ENCODE measurements around the gene PRMT1. TPM values are rescaled to one million over a fixed set of nuclear protein-coding genes. Genes with fewer than 3 reads are reported as not detected.

The PRMT1 gene
- total RNA-seq, 2 donors from 2014 or later, result 142 to 300 TPM

DNA sequence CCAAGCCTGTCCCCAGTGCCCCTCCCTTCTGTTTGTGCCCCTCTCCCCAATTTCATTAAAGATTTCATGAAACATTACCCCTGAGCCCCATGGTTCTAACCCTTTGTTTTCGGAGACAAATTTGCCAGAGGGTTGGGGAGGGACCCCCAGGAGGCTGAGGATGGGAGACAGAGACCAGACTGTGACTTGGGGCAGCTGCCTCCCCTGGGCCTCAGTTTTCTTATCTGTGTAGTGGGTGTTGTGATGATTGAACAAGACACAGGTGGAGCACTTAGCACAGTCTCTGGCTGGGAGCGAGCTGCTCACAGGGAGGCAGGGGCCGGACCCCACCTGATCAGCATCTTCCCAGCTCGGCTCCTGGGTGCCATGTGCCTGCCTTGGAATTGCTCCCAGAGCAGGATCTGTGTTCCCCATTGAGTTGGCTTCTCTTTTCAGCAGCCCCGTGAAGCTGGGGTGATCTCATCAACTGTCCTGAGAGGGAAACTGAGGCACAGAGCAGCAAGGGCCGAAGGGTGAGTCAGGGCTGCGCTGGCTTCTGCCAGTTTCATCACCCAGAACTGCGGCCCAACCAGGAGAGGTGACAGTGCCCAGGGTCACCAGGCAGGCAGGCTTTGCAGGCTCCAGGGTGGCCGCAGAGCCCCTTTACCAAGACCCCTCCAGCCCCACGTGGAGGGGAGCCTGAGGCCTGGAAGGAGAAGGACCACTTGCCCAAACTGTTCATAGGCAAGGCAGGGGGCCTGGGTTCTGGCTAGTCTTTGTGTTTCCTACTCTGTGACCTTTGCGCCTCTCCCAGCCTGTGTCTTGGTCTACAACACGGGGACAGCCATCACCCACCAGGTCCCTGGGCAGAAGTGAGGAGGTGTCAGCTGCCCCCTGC is 18.3 kb upstream of the PRMT1 start:
- peaks cover 23 to 41% of the 10 kb centered on the region in 2 donors for H3K36me3 ChIP-seq
- H3K9me3 ChIP-seq, result no peaks in the 10 kb centered on the region
- intact Hi-C loops (cut with DNase I), result no loop called here
- H3K27ac ChIP-seq, result no peak overlapping the region
- no peaks in the 10 kb centered on the region for H3K4me1 ChIP-seq (replicated peaks)
- no peak for DNase-seq (ENCODE audit: low spot score)
- no peak for TF ChIP-seq POLR2AphosphoS5 (IDR thresholded peaks at IDR 0.05)
- TF ChIP-seq, protein P1, sequence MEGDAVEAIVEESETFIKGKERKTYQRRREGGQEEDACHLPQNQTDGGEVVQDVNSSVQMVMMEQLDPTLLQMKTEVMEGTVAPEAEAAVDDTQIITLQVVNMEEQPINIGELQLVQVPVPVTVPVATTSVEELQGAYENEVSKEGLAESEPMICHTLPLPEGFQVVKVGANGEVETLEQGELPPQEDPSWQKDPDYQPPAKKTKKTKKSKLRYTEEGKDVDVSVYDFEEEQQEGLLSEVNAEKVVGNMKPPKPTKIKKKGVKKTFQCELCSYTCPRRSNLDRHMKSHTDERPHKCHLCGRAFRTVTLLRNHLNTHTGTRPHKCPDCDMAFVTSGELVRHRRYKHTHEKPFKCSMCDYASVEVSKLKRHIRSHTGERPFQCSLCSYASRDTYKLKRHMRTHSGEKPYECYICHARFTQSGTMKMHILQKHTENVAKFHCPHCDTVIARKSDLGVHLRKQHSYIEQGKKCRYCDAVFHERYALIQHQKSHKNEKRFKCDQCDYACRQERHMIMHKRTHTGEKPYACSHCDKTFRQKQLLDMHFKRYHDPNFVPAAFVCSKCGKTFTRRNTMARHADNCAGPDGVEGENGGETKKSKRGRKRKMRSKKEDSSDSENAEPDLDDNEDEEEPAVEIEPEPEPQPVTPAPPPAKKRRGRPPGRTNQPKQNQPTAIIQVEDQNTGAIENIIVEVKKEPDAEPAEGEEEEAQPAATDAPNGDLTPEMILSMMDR (IDR thresholded peaks at IDR 0.05), result no peak
- TF ChIP-seq POLR2A (IDR thresholded peaks at IDR 0.05), result no peak
- no peaks in the 10 kb centered on the region for H3K27me3 ChIP-seq (replicated peaks; ENCODE audit: insufficient read depth)
- H3K4me3 ChIP-seq, result no peak overlapping the region
- 87% methylated on average over 11 of the region's 12 CpGs for WGBS

DNA sequence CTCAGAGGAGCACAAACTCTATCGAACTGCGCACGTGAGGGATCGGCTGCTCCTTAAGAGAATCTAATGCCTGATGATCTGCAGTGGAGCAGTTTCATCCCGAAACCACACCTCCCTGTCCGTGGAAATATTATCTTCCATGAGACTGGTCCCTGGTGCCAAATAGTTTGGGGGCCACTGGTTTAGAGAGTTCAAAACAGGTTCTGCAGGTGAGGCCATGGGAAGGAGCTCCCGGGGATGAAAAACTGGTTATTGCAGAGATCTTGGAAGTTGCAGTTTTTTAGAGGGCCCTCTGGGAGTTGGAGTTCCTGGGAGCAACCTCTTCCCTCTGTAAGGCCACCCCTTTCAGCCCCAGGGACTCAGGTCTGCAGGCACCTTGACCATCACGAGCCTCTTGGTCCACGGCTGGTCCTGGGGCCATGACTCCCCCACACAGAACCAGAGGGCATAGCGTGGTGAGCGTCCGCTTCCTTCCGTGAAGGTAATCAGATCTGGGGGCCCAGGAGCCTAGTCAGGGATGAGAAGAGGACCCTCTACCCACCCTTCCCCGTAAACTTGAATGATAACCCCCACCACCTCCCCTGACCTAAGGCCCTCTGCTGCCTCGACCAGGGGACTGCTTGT is 16.6 kb upstream of the PRMT1 start:
- no peak for TF ChIP-seq POLR2A (IDR thresholded peaks at IDR 0.05)
- TF ChIP-seq, protein P1 (IDR thresholded peaks at IDR 0.05), result no peak
- TF ChIP-seq POLR2AphosphoS5 (IDR thresholded peaks at IDR 0.05), result no peak
- H3K27me3 ChIP-seq (replicated peaks; ENCODE audit: insufficient read depth), result no peaks in the 10 kb centered on the region
- H3K4me3 ChIP-seq, result no peak overlapping the region
- H3K36me3 ChIP-seq, result peaks cover 13 to 30% of the 10 kb centered on the region in 2 donors
- H3K9me3 ChIP-seq, result no peaks in the 10 kb centered on the region
- H3K4me1 ChIP-seq (replicated peaks), result no peaks in the 10 kb centered on the region
- H3K27ac ChIP-seq, result no peak overlapping the region
- intact Hi-C loops (cut with DNase I), result no loop called here
- WGBS, result 80% methylated on average over 15 of the region's 15 CpGs
- DNase-seq (ENCODE audit: low spot score), result no peak

DNA sequence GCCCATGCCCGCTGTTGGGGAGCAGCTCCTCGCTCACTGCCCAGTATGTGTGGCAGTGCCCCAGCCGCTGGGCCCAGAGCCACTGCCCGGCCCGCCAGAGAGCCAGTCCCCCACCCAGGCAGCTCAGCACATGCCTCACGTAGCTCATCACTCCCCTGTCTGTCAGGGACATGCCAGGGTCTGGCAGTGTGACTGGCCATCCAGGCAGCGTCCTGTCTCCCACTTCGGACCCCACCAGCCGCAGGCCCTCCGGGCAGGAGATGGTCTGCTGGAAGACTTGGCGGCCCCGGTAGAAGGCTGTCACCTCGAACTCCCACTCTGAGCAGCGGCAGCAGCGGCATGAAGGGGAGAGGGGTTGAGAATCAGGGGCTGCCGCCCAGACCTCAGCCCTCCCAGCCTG is 15.1 kb upstream of the PRMT1 start:
- intact Hi-C loops (cut with DNase I), result no loop called here
- no peak for TF ChIP-seq POLR2A (IDR thresholded peaks at IDR 0.05)
- no peak for TF ChIP-seq POLR2AphosphoS5 (IDR thresholded peaks at IDR 0.05)
- TF ChIP-seq, protein P1 (IDR thresholded peaks at IDR 0.05), result no peak
- no peak overlapping the region for H3K27ac ChIP-seq
- no peak overlapping the region for H3K4me3 ChIP-seq
- H3K27me3 ChIP-seq (replicated peaks; ENCODE audit: insufficient read depth), result no peaks in the 10 kb centered on the region
- peaks cover 10% of the 10 kb centered on the region for H3K4me1 ChIP-seq (replicated peaks)
- no peaks in the 10 kb centered on the region for H3K9me3 ChIP-seq
- 92% methylated on average over 16 of the region's 16 CpGs for WGBS
- H3K36me3 ChIP-seq, result peaks cover 9 to 29% of the 10 kb centered on the region in 2 donors
- DNase-seq (ENCODE audit: low spot score), result no peak

DNA sequence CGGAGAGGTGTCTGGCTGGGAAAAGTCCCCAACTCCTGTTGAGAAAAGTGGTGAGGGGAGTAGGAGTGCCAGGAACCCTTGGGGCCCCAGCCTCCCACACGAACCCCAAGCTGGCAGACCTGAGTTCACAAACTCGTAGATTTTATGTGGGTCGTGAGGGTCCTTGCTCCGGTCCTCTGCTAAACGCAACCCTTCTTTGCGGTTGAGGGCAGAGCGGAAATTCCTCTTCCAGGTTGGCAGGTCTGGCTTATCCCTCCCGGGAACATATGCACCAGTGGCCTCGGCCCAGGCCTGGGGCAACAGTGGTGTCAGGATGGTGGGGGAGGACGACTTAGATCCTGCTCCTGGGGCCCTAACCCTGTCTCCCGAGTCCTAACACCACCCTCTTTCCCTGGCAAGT is 13.8 kb upstream of the PRMT1 start:
- 87% methylated on average over 12 of the region's 12 CpGs for WGBS
- intact Hi-C loops (cut with DNase I), result no loop called here
- H3K4me3 ChIP-seq, result no peak overlapping the region

More for the DNA sequence above, 13.8 kb upstream of the PRMT1 start:
- H3K4me1 ChIP-seq (replicated peaks), result peaks cover 13% of the 10 kb centered on the region
- peak overlapping the region in 1 of 2 donors; percentile 89 for H3K27ac ChIP-seq
- DNase-seq (ENCODE audit: low spot score), result no peak
- TF ChIP-seq POLR2AphosphoS5 (IDR thresholded peaks at IDR 0.05) (no peak), POLR2A (IDR thresholded peaks at IDR 0.05) (no peak)
- TF ChIP-seq, protein P1 (IDR thresholded peaks at IDR 0.05), result no peak
- no peaks in the 10 kb centered on the region for H3K27me3 ChIP-seq (replicated peaks; ENCODE audit: insufficient read depth)
- peaks cover 9 to 19% of the 10 kb centered on the region in 2 donors for H3K36me3 ChIP-seq
- H3K9me3 ChIP-seq, result no peaks in the 10 kb centered on the region
